ENCODE measurements around the gene SKA3. TPM values are rescaled to one million over a fixed set of nuclear protein-coding genes. Genes with fewer than 3 reads are reported as not detected.
A peak's percentile ranks its signal among the peaks of the same experiment; 100 is the strongest.
"Not testable (repeated sequence)": the region's sequence is repeated elsewhere in the genome, so short reads cannot be mapped to it uniquely, and the experiment has no call there.

The SKA3 gene
- total RNA-seq, 1 donor from 2014 or later: 3.1 TPM

- no peak for TF ChIP-seq CTCF (IDR thresholded peaks at IDR 0.05)
- no peaks in the 10 kb centered on the region for H3K27me3 Mint-ChIP-seq (ENCODE audit: low read depth)
- DNase-seq (ENCODE audit: low spot score): no peak
- peaks cover 12% of the 10 kb centered on the region for H3K36me3 Mint-ChIP-seq (ENCODE audit: low read depth)
- peak overlapping the region; percentile 33 for H3K4me3 Mint-ChIP-seq (ENCODE audit: unreplicated experiment)
- H3K9me3 Mint-ChIP-seq (ENCODE audit: low read depth): no peaks in the 10 kb centered on the region
- H3K4me1 Mint-ChIP-seq (ENCODE audit: low read depth): peaks cover 40% of the 10 kb centered on the region
- H3K27ac Mint-ChIP-seq (ENCODE audit: unreplicated experiment): peak overlapping the region; percentile 12
Observed at GRCh38 chr13:21142766-21143165, 33.6 kb downstream of the SKA3 start.

- Mint-ChIP-seq H3K27ac (ENCODE audit: unreplicated experiment) (peak overlapping the region; percentile 99), H3K36me3 (ENCODE audit: low read depth) (peaks cover 6% of the 10 kb centered on the region), H3K27me3 (ENCODE audit: low read depth) (no peaks in the 10 kb centered on the region), H3K4me1 (ENCODE audit: low read depth) (peaks cover 37% of the 10 kb centered on the region), H3K4me3 (ENCODE audit: unreplicated experiment) (peak overlapping the region; percentile 100), H3K9me3 (ENCODE audit: low read depth) (no peaks in the 10 kb centered on the region)
- no peak for DNase-seq (ENCODE audit: low spot score)
- no peak for TF ChIP-seq CTCF (IDR thresholded peaks at IDR 0.05)
Observed at GRCh38 chr13:21139374-21139773, 37.0 kb downstream of the SKA3 start.

GRCh38 chr13:21138561-21138960 is 37.8 kb downstream of the SKA3 start:
- H3K4me3 Mint-ChIP-seq (ENCODE audit: unreplicated experiment): peak overlapping the region; percentile 31
- H3K9me3 Mint-ChIP-seq (ENCODE audit: low read depth): no peaks in the 10 kb centered on the region
- H3K27me3 Mint-ChIP-seq (ENCODE audit: low read depth): no peaks in the 10 kb centered on the region
- H3K4me1 Mint-ChIP-seq (ENCODE audit: low read depth): peaks cover 36% of the 10 kb centered on the region
- TF ChIP-seq CTCF (IDR thresholded peaks at IDR 0.05): no peak
- no peak for DNase-seq (ENCODE audit: low spot score)
- H3K36me3 Mint-ChIP-seq (ENCODE audit: low read depth): peaks cover 6% of the 10 kb centered on the region
- no peak overlapping the region for H3K27ac Mint-ChIP-seq (ENCODE audit: unreplicated experiment)

GRCh38 chr13:21137696-21138095 is 38.7 kb downstream of the SKA3 start:
- Mint-ChIP-seq H3K9me3 (ENCODE audit: low read depth) (no peaks in the 10 kb centered on the region), H3K4me1 (ENCODE audit: low read depth) (peaks cover 31% of the 10 kb centered on the region), H3K27ac (ENCODE audit: unreplicated experiment) (no peak overlapping the region), H3K36me3 (ENCODE audit: low read depth) (peaks cover 4% of the 10 kb centered on the region), H3K4me3 (ENCODE audit: unreplicated experiment) (no peak overlapping the region), H3K27me3 (ENCODE audit: low read depth) (no peaks in the 10 kb centered on the region)
- no peak for TF ChIP-seq CTCF (IDR thresholded peaks at IDR 0.05)
- DNase-seq (ENCODE audit: low spot score): no peak

- not testable (repeated sequence) for H3K27me3 Mint-ChIP-seq (ENCODE audit: low read depth); H3K4me3 Mint-ChIP-seq (ENCODE audit: unreplicated experiment); H3K36me3 Mint-ChIP-seq (ENCODE audit: low read depth); H3K9me3 Mint-ChIP-seq (ENCODE audit: low read depth); H3K27ac Mint-ChIP-seq (ENCODE audit: unreplicated experiment); DNase-seq (ENCODE audit: low spot score)
- H3K4me1 Mint-ChIP-seq (ENCODE audit: low read depth): peaks cover 18% of the 10 kb centered on the region
Observed at GRCh38 chr13:21135833-21136232, 40.5 kb downstream of the SKA3 start.

- Mint-ChIP-seq H3K9me3 (ENCODE audit: low read depth) (no peaks in the 10 kb centered on the region), H3K4me3 (ENCODE audit: unreplicated experiment) (no peak overlapping the region), H3K27me3 (ENCODE audit: low read depth) (no peaks in the 10 kb centered on the region), H3K27ac (ENCODE audit: unreplicated experiment) (no peak overlapping the region), H3K4me1 (ENCODE audit: low read depth) (peaks cover 13% of the 10 kb centered on the region), H3K36me3 (ENCODE audit: low read depth) (no peaks in the 10 kb centered on the region)
- TF ChIP-seq CTCF (IDR thresholded peaks at IDR 0.05): no peak
- DNase-seq (ENCODE audit: low spot score): no peak
Observed at GRCh38 chr13:21134475-21134874, 41.9 kb downstream of the SKA3 start.
